Thyroid gland (tissue), 4 donors: ENCODE results near the gene C2orf15.

Source experiments
- POLR2A ChIP-seq, 2 donors: fragments of 450-650 bp; IDR thresholded peaks; one replicate each; pipeline ENCODE4 v1.6.1; 2017; ENCODE audit warnings: antibody characterized with exemption in 2 of 2, mild to moderate bottlenecking in 2 of 2, moderate library complexity in 1 of 2
- TF ChIP-seq, protein P1 (sequence below), 6 experiments: fragments of 200-600 bp in 3 of 6; fragments of 450-650 bp in 3 of 6; sonication (generic) in 3 of 6; IDR thresholded peaks; one replicate each; pipeline ENCODE4 v1.5.1; 2016 to 2019; ENCODE audit warnings: antibody characterized with exemption in 6 of 6, mild to moderate bottlenecking in 2 of 6, inconsistent platforms in 1 of 6, moderate library complexity in 1 of 6

DNA sequence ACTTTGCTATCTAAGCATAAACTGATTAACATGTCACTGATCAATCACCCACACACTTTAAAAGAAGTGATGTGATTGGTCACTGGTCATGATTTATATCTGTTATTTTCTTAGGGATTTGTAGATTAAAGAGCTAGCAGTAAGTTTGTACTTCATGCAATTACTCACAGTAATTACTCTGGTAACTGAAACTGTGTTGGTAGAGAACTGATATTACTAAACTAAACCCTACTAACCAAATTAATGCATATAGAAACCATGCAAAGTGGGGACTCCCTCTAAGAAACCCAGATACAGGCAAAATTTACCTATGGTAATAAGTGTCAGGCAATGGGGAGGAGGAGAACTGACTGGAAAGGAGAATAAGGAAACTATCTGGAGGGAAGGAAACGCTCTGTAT lies 44.8 kb upstream of the C2orf15 start:
- TF ChIP-seq, protein P1, sequence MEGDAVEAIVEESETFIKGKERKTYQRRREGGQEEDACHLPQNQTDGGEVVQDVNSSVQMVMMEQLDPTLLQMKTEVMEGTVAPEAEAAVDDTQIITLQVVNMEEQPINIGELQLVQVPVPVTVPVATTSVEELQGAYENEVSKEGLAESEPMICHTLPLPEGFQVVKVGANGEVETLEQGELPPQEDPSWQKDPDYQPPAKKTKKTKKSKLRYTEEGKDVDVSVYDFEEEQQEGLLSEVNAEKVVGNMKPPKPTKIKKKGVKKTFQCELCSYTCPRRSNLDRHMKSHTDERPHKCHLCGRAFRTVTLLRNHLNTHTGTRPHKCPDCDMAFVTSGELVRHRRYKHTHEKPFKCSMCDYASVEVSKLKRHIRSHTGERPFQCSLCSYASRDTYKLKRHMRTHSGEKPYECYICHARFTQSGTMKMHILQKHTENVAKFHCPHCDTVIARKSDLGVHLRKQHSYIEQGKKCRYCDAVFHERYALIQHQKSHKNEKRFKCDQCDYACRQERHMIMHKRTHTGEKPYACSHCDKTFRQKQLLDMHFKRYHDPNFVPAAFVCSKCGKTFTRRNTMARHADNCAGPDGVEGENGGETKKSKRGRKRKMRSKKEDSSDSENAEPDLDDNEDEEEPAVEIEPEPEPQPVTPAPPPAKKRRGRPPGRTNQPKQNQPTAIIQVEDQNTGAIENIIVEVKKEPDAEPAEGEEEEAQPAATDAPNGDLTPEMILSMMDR (IDR thresholded peaks at IDR 0.05) = no peak
- TF ChIP-seq POLR2A (IDR thresholded peaks at IDR 0.05) = no peak
